ENCODE data around the gene TARS2. TPM values are rescaled to one million over a fixed set of nuclear protein-coding genes. Genes with fewer than 3 reads are reported as not detected.

The TARS2 gene
- total RNA-seq, 4 donors from 2014 or later, result 4.6 to 22.6 (median 10.2) TPM

DNA sequence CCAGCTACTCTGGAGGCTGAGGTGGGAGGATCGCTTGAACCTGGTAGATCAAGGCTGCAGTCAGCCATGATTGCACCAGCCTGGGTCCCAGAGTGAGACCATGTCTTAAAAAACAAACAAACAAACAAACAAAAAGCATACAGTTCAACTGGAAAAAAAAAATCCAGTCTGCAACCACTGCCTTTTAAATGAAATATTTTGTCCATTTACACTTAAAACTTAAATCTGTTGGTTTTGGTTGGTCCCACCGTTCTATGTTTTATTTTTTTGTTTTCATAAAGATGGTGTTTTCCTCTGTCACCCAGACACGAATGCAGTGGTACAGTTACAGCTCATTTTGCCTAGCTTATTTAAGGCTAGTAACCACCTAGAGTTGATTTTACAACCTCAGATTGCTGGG lies 38.1 kb downstream of the TARS2 start:
- Histone ChIP-seq H3K36me3 (no peaks in the 10 kb centered on the region), H3K27ac (no peak overlapping the region), H3K4me3 (no peak overlapping the region), H3K27me3 (no peaks in the 10 kb centered on the region), H3K4me1 (no peaks in the 10 kb centered on the region), H3K9me3 (no peaks in the 10 kb centered on the region)
- DNase-seq, result no peak
- intact Hi-C loops (cut with DNase I; ENCODE audit: low total_unique reads), result no loop called here
- TF ChIP-seq CTCF (IDR thresholded peaks at IDR 0.05), result no peak
- no peak for TF ChIP-seq POLR2A (IDR thresholded peaks at IDR 0.05)

DNA sequence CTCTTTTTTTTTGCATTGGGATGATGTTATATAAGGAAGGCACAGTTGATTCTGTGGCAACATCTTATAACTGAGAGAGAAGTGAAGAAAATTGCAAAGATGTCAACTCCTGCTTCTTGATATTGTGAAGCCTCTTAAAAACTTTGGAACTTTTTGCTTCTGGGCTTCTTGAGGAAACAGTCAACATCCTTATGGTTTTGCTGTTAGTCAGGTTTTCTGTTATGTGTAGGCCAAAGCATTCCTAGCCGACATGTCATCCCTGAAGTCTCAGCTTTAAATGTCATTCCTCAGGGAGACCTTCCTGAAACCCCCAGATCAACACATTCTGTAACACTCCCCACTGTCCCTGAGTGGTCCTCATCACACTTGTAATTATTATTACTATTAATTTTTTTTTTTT lies 41.0 kb downstream of the TARS2 start:
- intact Hi-C loops (cut with DNase I; ENCODE audit: low total_unique reads), result no loop called here
- H3K4me1 ChIP-seq, result peaks cover 3 to 5% of the 10 kb centered on the region in 2 donors
- no peak for DNase-seq
- H3K9me3 ChIP-seq, result no peaks in the 10 kb centered on the region
- no peaks in the 10 kb centered on the region for H3K36me3 ChIP-seq
- no peak overlapping the region for H3K27ac ChIP-seq
- no peaks in the 10 kb centered on the region for H3K27me3 ChIP-seq
- H3K4me3 ChIP-seq, result no peak overlapping the region
- no peak for TF ChIP-seq CTCF (IDR thresholded peaks at IDR 0.05)
- no peak for TF ChIP-seq POLR2A (IDR thresholded peaks at IDR 0.05)

DNA sequence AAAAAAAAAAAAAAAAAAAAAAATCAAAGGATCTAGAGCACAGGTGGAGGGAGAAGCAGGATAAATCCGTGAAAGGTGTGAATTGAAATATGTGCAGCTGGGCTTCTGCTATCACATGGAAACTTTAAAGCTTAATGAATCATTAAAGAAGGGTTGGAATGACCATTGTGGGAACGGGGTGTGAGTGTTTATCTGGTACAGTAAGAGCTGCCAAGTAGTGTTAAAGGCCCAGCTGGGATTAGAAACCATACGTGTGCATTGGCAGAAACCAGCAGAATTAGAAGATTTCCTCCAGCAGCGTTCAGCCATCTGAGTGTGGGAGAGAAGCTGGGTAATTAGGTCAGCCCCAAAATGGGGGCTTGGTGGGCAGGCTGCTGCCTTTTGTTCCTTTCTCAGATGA lies 41.8 kb downstream of the TARS2 start:
- no peak for TF ChIP-seq POLR2A (IDR thresholded peaks at IDR 0.05)
- no peak for TF ChIP-seq CTCF (IDR thresholded peaks at IDR 0.05)
- Histone ChIP-seq H3K36me3 (no peaks in the 10 kb centered on the region), H3K4me1 (peaks cover 3 to 5% of the 10 kb centered on the region in 2 donors), H3K27ac (no peak overlapping the region), H3K4me3 (no peak overlapping the region), H3K27me3 (no peaks in the 10 kb centered on the region), H3K9me3 (no peaks in the 10 kb centered on the region)
- DNase-seq, result no peak
- intact Hi-C loops (cut with DNase I; ENCODE audit: low total_unique reads), result no loop called here

DNA sequence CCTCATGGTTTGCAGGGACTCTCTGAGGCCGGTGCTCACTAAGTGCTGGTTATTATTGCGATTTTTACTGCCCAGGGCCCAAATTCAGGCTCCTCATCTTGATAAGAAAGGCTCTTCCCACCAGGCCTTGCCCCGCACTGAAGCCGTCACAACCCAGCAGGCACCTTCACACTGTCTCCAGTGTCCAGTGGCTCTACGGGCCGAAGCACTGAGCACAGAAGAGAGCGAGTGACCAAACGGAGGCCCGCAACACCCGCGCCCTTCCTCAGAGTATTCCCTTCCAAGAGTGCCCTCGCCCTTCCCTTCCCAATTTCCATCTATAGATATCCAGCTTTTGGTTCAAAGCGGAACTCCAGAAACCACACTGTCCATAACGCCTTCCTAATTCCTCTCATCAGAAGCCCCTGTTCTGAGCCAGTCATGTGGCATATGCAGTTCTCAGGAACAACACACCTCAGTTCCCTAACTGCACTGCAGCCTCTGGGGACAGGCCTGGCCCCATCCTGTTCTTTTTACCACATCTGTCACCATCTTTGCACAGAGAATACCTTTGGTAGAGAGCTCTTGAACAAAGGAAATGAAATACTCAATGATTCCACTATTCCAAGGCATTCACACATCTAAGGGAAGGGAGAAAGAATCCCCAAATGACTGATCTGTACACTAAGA lies 43.4 kb downstream of the TARS2 start:
- H3K4me1 ChIP-seq, result peaks cover 3 to 5% of the 10 kb centered on the region in 2 donors
- no peaks in the 10 kb centered on the region for H3K9me3 ChIP-seq
- no peaks in the 10 kb centered on the region for H3K27me3 ChIP-seq
- DNase-seq, result no peak
- H3K27ac ChIP-seq, result no peak overlapping the region
- TF ChIP-seq POLR2A (IDR thresholded peaks at IDR 0.05) (no peak), CTCF (IDR thresholded peaks at IDR 0.05) (no peak)
- H3K4me3 ChIP-seq, result no peak overlapping the region
- intact Hi-C loops (cut with DNase I; ENCODE audit: low total_unique reads), result loop anchor here (10.0 kb wide), 1 partner anchor 66 kb away; no protein-coding TSS in a partner anchor
- H3K36me3 ChIP-seq, result no peaks in the 10 kb centered on the region

GRCh38 chr1:150532860-150533259 lies 45.6 kb downstream of the TARS2 start:
- peak overlapping the region; percentile 75 to 76 for H3K27ac ChIP-seq
- no peaks in the 10 kb centered on the region for H3K27me3 ChIP-seq
- no peaks in the 10 kb centered on the region for H3K36me3 ChIP-seq
- H3K4me1 ChIP-seq, result peaks cover 3 to 5% of the 10 kb centered on the region in 2 donors
- DNase-seq, result no peak
- no peak overlapping the region for H3K4me3 ChIP-seq
- no peaks in the 10 kb centered on the region for H3K9me3 ChIP-seq
- TF ChIP-seq POLR2A (IDR thresholded peaks at IDR 0.05), result no peak
- TF ChIP-seq CTCF (IDR thresholded peaks at IDR 0.05), result no peak
- intact Hi-C loops (cut with DNase I; ENCODE audit: low total_unique reads), result loop anchor here (10.0 kb wide), 1 partner anchor 68 kb away; no protein-coding TSS in a partner anchor

Measured in uterus (tissue), 4 donors.